Body of pancreas (tissue), 4 donors: Measurements from ENCODE around the gene PDE10A.

Source experiments
- POLR2A ChIP-seq, 3 donors: fragments of 450-650 bp; IDR thresholded peaks; one replicate each; pipeline ENCODE4 v1.6.1; 2016; ENCODE audit warnings: antibody characterized with exemption in 3 of 3, mild to moderate bottlenecking in 2 of 3
- TF ChIP-seq, protein P1 (sequence below), 7 experiments: fragments of 450-650 bp in 4 of 7; fragments of 200-600 bp in 3 of 7; sonication (generic) in 3 of 7; IDR thresholded peaks; one replicate each; pipeline ENCODE4 v1.5.1; 2016 to 2019; ENCODE audit warnings: antibody characterized with exemption in 7 of 7

DNA sequence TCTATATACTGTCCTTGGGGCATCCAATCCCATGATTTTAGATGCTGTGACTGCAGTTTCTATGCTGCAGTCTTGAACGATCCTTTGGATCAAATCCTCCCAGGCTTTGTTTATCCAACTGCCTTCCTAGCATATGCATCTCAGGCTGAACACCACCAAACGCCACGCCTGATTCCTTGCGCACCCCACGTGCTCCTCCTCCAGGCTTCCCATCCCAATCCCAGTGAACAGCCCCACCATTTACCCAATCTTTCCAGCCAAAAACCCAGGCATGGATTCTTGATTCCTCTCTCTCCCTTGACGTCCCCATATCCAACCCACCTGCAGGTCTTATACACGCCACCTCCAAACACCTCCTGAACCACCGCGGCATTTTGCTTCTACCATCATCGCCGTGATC, 7.8 kb downstream of the PDE10A start:
- TF ChIP-seq, protein P1, sequence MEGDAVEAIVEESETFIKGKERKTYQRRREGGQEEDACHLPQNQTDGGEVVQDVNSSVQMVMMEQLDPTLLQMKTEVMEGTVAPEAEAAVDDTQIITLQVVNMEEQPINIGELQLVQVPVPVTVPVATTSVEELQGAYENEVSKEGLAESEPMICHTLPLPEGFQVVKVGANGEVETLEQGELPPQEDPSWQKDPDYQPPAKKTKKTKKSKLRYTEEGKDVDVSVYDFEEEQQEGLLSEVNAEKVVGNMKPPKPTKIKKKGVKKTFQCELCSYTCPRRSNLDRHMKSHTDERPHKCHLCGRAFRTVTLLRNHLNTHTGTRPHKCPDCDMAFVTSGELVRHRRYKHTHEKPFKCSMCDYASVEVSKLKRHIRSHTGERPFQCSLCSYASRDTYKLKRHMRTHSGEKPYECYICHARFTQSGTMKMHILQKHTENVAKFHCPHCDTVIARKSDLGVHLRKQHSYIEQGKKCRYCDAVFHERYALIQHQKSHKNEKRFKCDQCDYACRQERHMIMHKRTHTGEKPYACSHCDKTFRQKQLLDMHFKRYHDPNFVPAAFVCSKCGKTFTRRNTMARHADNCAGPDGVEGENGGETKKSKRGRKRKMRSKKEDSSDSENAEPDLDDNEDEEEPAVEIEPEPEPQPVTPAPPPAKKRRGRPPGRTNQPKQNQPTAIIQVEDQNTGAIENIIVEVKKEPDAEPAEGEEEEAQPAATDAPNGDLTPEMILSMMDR (IDR thresholded peaks at IDR 0.05), result no peak
- TF ChIP-seq POLR2A (IDR thresholded peaks at IDR 0.05), result no peak
